ENCODE measurements around the gene FN1.

GRCh38 chr2:215428060-215428910 is 7.6 kb downstream of the FN1 start:
- TF ChIP-seq POLR2A (IDR thresholded peaks at IDR 0.05) (no peak), CTCF (IDR thresholded peaks at IDR 0.05) (no peak)
